Hepatic stellate cell (primary cell): Measurements from ENCODE around the gene FOXP2.

Source experiments
- DNase-seq: peaks from one replicate; pipeline ENCODE4 v3.0.0; 2011; ENCODE audit warnings: low spot score

Gene FOXP2

DNA sequence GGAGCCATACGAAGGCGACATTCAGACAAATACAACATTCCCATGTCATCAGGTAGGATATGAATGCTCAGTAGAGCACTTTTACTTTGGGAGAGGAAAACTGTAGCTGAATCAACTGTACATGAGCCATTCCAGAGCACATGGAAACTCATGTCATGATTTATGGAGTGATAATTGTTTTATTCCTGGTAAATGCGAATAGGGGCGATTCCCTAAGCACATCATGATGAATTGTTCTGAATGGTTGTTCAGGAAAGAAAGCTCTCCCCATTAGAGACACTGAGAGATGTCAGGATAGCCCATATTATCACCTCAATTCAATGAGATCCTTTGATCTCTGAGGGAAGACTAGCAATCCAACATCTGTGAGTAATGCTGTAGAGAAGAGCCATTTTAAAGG, 243.6 kb downstream of the FOXP2 start:
- no peak for DNase-seq

DNA sequence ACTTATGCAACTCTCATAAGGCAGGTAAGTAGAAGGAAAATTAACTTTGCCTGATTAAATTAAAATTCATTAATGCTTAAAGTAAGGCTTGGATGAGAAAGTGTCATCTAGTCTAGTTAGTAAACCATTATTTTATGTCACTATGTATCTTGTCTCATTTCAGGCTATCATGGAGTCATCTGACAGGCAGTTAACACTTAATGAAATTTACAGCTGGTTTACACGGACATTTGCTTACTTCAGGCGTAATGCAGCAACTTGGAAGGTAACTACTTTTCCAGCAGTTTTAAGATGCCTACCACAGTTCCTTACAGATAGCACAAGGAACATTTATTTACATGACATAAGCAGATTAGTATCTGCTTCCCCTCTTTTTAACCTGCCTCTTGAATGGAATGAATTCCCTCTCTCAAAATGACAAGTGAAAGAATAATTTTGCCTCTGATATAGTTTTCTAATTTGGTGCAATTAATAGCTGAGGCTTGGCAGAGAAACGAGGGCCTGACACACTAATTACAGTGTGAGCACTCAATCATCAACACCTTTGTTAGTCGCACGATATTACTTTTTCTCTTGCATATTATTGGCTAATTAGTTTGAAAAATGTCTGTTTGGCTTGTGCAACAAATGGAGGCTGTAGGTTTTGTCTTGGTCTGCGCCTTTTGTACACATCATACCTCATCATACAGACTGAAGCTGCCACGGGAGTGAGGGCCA, 245.0 kb downstream of the FOXP2 start:
- no peak for DNase-seq

DNA sequence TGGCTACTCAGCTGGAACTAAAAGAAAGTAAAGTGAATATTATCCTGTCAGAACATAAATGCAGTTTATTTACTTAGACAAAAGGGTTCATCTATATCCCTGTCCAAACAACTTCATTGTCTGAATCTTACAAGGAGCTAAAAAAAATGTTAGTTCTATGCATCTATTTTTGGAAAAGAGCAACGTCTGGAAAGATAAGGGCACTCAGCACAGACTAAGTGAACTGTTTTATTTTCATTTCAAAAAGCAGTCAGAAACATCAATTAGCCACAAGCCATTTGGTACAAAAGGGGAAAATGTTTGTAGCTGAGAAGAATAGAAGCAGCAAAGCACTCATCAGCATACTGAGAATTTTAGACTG, 245.5 kb downstream of the FOXP2 start:
- DNase-seq: no peak

DNA sequence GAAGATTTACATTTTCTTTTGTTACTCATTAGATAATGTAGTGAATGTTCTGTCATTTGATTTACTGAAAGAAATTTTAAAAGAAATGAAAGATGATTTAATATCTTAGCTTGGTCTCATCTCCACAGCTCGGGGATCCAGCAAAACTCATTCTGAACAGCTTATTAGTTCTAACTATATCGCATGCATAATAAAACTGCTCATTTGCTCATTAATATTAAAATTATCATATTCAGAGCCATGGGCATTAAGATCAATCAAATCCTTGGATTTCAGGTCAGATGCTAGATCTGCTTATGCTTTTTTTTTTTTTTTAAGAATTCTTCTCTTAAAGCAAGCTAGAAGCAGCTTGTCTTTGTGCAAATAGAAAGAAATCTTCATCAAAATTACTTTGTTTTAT, 246.1 kb downstream of the FOXP2 start:
- DNase-seq: no peak

DNA sequence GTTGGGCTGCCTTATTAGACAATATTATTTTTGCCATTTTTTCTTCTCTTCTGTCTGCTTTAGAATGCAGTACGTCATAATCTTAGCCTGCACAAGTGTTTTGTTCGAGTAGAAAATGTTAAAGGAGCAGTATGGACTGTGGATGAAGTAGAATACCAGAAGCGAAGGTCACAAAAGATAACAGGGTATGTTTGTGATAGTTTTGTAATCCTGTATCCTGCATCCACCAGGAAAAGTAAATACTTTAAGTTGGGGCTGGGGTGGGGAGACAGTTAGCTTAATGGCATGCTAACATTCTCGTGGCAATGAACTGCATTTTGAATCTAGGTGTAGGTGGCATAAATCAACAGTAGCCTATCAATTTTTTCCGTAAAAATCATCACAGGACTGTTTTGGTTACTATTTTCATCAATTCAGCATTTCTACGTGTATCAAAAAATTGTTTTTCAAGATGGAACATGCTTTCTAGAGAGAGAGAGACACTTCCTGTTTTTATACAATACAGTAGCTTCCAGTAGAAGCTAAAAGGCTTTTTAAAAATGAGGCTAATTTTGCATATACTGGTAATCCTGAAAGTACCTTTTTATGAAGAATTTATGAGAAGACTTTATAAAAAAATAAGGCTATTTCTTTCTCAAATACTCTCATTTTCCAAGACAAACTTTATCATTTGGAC, 247.5 kb downstream of the FOXP2 start:
- DNase-seq: no peak

DNA sequence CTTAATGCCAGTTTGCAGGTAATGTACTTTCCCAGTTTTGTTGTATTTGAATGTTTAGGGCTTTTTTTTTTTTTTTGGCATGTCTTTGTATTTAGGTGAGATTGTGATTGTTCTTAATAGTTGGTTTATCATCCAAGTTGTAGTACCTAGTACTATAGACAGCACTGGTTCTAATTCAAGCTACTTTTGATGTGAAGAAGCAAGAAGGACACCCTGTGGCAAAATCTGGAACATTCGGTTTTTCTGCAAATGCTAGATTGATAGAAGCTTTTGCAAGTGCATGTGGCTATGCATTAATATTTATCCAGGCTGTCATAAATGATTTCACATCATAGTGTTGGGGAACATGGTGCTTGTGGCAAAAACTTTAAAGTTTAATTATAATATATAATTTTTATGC, 248.9 kb downstream of the FOXP2 start:
- DNase-seq: no peak

DNA sequence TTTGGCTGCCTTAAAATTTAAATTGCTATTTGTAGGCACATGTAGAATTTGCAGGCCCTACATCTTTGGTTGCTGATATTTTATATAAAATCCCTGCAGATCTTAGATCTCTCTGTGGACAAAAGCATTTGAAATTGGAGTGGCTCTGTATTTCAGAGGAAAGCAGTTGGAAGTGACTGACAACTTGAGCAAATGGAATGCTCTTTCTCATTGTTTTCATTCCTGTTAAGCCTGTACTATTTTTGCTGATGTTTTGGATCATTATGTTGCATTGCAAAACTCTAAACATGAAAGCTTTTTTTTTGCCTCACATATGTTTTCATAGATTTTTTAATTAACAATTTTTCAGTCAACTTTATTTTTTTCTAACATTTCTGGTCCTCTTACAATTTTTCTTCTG, 256.1 kb downstream of the FOXP2 start:
- DNase-seq: no peak

DNA sequence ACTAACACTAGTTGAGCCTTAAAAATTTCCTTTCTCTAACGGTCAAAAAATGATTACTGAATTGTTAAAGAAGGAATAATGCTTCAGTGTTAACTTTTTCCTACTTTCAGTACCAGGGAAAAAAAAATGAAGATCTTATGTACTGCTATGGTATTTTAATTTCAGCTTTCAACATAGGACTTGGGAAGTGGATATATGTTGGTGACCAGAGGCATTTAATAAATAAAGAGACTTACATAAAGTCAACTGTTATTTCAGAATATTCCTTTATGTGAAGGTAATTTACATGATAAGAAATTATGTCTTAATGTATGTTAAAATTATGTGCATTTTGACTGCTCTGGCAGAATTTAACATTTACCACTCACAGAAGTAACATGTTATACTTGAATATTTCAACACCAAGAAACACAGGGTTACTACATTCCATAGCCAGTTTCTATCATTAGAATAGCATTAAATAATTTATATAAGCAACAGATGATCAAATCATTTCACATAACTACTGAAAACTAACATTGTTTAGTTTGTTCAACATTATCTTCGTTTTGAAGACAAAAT, 257.0 kb downstream of the FOXP2 start:
- DNase-seq: no peak

DNA sequence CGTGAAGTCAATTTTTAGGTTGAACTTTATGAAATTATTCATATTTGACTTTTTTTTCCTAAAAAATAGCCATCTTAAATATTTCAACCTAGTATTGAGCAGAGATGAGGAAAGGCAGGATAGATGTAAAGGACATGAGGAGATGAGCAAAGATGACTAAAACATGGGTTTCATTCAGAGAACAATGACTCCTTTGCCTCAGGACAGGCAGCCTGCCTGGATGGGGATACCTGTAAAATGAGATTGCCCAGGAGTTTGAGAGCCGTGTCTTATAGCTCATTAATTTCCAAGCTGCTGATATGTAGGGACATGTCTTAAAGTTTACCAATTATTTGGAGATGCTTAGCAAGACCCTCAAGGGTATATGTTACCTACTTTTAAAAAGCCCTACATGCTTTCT, 263.5 kb downstream of the FOXP2 start:
- no peak for DNase-seq

DNA sequence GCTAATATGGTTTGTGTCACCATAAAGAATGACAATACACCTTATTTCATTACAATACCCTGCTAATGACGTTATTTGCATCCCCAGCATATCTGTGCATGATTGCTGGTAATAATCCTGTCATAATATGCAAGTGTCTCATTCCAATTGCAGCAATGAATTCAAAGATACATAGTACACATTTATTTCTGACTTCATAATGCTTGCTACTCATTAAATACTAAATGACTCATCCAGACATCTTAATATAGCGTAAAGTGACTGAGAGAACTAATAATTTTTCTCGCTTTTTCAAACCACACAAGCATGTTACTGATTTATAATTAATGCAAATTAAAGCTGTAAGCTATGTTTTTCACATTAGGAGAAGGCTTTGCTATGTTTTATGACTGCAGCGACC, 272.6 kb downstream of the FOXP2 start:
- no peak for DNase-seq

DNA sequence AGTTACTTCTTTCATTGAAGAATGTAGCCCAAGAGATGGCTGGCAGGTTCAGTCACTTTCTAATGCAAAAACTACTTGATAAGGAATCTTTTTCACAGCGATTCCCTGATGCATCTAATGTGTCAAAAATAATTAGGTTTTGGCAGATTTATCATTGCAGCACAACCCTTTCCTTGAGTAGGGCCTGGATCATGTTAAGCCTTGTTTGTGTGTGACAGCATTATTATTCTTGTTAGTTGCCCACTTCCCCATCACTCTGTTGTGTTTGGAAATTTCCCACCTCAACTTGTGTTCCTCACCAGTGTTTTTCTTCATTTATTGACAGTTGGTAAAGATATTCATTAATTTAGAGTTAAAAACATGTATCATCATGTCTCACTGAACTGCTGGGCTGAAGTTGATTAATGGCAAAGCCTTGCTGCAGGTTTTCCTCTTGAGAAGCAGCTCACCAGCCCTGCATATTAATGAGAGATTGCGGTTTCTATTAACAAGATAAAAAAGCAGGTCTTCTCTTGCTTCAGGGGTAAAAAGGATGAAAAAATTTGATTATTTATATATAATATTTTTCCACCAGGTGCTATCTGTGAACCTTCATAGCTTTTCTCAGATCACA, 273.9 kb downstream of the FOXP2 start:
- DNase-seq: no peak

DNA sequence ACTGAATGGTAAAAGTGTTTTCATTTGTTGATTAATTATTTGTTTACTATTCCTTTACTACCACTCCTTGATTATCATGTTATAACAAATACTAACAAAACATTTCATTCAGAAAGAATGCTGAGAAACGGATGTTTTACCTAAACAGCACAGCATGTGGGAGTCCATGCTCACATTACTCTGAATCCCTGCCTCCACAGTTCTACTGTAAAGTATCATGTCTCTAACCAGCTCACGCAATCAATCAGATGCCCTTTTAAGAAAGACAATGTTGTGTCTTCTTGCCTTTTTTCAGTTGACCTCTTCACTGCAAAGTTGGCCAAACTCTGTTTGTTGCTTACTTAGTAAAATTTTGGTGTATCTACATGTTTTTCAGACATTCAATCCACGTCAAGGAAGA, 274.8 kb downstream of the FOXP2 start:
- DNase-seq: no peak

DNA sequence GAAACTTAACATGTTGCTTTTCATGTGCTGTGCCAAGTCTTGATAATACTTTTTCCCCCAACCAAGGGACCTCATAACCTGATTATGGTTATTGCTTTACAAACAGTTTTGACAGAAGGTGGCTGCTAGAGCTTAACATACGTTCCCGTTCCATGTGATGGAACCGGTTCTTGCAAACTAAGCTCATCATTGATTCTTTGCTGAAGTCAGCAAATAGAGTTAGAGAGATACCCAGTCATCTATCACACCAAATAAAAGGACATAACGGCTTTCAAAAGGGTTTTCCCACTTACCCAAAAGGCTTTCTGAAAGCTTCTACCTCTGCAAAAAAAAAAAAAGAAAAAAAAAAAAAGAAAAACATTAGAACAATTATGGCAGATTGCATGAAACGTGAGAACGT, 277.0 kb downstream of the FOXP2 start:
- DNase-seq: no peak

DNA sequence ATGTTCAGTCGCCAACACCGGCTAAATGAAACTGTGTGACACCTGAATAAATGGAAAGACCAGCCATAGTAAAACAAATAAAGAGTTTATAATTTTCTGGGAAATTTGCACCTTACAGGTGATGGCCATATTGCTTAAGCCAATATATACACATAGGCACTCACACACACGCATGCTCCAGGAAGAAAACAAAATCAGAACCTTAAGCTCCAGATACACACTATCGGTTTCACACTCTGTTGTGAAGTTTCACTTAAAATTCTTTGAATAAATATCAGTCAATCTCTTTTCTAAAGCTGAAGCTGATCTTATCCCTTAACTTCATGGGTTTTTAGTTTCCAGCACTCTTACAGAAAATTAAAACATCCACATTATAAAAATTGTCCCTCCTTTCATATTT, 280.6 kb downstream of the FOXP2 start:
- DNase-seq: no peak

DNA sequence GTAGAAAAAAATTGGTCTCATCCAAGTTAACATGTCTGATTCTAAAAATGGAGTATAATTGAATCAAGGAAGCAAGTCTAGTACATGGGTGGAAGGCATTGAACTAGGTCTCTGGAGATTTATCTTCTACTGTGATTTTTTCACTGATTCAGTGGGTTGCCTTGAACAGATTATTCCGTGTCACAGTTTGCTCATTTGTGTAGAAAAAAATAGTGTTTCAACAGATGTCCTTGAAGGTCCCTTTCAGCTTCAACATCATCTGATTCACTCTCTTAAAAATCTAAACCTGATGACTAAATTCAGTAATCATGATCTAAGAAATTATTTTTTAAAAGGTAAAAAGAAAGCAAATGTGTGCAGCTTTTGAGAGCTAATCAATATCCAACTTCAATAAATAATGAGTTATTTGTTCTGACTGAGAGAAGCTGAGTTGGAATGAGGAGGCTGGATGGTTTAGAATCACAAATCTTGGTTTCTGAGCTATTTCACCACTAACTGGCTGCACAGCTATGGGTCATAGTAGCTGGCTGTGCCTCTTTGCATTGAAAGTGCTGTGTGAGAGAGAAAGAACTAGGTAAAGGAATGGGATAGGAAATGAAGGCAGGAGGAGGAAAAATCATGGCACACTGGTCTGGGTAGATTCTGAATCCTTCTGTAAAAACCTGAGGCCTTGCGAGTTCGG, 285.8 kb downstream of the FOXP2 start:
- no peak for DNase-seq

DNA sequence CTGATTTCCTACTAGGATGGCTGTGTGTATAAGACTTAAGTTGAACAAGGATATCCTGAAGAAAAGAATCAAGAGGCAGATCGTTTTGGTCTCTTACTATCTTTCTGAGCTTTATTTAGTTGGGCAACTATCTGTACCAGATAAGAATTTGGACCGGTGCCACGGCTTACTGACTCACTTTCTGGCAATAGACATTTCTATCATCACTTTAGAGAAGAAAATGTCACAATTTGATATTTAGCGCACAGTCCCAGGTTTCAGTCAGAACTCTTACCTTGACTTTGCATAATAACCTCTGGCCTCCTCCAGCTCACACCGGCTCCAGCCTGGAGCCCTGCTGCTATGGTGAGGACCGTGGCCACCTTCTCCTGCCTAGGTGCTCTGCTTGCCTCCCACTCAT, 289.1 kb downstream of the FOXP2 start:
- no peak for DNase-seq

DNA sequence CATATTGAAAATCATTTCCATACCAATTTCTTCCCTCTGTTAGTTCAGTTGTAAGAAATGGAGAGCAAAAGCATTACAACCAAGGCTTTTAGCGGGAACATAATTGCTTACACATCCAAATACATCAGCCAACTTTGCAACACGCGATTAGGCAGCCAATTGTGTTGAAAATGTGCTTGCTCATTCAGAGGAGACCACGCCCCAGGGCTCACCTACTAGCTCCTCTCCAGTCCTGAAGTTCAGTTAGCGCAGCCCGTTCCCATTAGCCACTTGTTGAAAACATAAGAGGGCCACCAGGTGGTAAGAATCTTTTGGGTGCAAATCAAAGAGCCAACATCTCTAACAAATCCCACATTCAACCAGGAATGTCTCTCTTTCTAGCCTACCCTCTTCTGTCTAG, 294.0 kb downstream of the FOXP2 start:
- DNase-seq: no peak

DNA sequence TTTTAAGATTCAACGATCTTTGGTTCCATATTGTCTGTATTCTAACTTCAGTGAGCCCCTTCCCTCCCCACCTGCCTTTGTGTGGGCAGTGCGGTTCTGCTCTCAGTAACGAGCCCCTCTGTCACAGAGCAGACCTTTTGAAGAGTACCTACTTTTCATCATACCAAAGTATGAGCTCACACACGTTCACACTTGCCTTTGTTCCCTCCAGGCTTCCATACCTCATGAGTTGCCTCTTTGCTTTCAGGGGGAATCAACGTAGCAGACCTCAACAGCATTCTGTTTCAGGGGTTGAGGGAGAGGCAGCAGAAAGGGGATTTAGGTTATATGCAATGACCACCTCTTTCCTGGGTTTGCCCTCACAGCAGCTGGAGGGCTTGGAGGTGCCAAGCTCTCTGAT, 295.9 kb downstream of the FOXP2 start:
- no peak for DNase-seq

DNA sequence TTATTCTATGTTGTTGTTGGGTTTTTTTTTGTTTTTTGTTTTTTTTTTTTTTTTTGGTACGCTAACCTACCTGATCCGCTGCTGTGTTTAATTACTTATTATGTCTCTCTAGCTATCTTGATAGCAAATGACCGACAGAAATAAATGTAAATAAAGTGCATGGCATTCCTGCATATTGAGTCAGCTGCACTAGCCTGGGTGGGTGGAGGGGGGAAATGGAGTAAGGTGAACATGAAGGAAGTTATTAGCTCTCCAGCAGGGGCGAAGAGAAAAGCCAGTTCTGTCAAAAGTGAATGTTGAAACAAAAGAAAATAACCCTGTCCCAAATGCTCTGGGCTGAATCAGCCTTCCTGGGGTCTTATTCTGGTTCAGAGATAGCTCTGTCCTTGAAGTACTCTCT, 296.6 kb downstream of the FOXP2 start:
- DNase-seq: no peak

DNA sequence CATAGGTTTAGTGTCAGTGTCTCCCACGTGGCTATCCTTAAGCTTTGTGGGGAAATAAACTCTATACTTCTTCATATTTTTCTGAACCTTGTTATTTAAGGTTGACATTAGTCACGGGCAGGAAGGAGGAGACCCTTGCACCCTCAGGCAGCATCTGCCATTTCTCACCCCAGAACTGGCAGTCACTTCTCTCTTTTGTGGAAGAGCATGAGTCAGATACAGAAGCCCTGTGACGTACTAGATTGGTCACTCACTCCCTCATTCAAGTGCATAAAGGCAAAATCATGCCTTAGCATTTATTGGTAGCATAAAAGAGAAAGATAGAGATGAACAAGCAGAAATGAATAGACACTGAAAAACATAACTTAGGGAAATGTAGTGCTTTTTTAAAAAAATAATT, 301.3 kb downstream of the FOXP2 start:
- no peak for DNase-seq

DNA sequence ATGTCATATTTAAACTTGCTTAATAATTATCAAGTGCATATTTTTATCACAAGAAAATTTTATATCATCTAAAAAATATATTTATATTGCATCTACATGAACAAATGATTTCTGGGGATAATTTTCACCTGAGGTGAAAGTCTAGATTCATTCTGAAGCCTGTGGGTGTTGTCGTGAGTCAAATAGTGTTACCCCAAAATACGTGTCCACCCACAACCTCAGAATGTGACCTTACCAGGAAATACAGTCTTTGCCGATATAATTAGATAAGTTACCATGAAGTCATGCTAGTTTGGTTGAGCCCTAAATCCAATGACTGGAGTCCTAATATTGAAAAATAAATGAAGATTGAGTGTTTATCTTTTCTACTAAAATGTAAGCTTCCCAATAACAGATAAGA, 304.2 kb downstream of the FOXP2 start:
- DNase-seq: no peak

DNA sequence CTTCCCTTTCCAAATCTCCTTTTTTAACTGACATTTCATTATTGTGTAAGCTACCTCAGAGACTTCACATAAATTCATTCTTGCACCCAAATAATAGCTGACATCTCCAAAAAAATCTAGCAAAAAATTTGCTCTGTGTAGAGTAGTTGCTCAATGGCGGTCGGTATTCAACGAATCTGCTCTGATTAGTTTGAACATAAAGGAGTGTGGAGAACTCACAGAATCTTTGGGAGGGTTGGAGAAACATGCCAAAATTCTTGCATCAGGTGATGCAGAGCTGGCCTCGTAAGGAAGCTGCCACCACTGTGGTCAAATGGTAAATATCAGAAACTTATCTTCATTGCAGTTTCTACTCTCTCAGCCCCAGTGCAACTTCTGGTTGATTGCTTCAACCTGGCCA, 306.1 kb downstream of the FOXP2 start:
- DNase-seq: no peak

DNA sequence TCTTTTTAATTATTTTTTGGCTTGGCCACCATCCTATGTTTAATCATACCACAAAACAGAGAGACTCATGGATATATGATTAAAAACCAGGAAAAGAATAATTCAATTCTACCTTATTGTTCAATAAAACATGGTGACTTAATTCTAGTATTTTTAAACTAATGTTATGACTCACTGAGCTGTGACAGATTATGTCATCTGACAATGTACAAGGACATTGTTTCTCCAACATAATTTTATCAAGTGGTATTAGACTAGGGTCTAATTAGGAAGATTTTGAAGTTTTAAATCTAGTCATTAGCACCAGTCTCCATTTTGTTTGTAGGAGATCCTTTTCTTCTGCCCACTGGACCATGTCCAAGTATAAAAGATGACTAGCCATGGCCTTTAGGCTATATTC, 307.9 kb downstream of the FOXP2 start:
- DNase-seq: no peak
